ENCODE measurements around the gene LAMTOR3.

The LAMTOR3 gene, protein sequence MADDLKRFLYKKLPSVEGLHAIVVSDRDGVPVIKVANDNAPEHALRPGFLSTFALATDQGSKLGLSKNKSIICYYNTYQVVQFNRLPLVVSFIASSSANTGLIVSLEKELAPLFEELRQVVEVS

DNA sequence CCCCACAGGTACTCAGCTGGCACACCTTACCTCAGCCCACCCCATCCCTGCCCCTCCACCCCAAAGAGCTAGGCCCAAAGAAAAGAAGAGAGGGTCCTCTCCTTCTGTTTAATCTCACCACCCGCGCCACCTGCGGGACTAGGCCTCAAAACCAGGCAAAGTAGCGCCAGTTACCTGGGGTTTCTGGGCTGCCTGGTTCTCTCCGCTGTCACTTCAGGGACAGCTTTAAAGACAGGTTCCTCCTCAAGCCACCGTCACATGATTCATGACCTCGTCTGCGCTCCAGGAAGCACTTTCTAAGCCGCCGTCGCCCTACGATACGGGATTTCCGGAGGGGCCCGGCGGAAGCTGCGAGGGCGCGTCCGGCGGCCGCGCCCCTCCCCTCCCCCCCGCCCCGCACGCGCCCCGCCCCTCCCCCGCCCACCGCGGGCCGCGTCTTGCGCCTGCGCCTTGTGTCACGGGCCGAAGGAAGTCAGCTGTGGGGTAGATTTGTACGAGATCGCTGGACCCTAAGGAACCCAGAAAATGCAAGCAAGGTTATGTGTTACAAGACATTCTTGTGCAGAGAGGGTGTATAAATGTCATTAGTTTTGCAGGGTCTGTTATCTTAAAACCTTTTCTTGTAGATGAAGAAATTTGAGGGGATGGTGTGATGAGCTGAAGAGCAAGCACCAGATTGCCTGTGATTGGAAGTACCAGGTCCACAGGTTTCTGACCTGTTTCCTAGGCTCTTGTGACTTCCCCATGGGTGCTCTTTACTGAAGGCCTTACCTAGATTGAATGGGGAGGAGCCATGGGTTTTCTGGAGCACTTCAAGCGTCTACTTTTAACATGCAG lies at the start of gene LAMTOR3:
Gene LAMTOR3 (minus strand): TSS at position 267 of the 837 bp plus-strand sequence. CDS start 464 bp downstream, outside the sequence.
- DNase-seq (ENCODE audit: low read depth) = peak; percentile 91

DNA sequence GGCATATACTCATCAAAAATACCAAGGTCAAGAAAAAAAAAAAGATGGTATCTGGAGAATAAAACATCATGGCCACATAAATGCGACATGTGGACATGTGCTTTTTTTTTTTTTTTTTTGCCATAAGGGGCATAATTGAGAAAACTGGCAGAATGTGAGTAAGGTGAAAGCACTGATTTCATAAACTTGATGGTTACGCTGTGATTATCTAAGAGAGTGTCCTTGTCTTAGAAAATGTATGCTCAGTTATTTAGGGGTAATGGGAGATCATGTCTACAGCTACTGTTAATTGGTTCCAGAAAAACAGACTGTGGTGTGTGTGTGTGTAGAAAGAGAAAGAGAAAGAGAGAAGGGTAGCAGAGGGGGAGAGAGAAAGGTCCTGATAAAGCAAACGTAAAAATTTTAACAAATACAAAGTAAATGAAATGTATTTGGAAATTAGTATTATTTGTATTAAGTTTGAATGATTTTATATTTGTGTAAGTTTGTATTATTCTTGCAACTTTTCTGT lies 44.1 kb upstream of the LAMTOR3 start:
- no peak for DNase-seq (ENCODE audit: low read depth)

DNA sequence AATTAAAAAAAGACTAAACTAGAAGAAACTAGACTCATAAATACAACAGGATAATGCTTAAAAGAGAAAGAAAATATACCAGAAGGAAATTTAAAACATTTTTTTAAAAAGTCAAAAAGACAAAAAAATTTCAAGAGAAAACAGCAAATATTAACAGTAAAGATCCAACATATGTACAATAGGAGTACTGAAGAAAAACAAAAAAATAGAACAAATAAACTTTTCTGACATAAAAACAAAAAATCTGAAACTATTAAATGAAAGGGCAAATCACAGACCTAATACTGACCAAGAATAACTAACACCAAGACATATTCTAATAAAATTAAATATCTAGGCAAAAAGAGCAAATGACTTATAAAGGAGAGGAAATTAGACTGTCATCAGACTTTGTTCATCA lies 40.7 kb upstream of the LAMTOR3 start:
- peak; percentile 37 for DNase-seq (ENCODE audit: low read depth)

DNA sequence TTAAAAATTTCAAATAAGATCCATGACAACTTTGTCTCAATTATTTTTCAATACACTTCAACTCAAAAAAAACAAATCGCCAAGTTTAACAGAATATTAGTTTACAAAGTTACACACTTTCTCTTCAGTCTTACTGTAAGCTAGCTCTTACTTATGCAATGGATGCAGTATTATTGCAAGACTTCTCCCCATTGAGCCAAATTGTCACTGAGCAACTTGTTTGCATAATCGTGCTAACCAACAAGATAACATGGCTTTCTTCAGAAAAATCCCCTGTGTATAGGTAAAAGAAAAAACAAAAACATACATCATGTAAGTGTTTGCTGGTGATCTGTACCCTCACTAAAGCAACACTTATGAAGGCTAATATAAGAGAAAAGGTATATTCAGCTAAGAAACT lies 33.3 kb upstream of the LAMTOR3 start:
- DNase-seq (ENCODE audit: low read depth) = no peak

DNA sequence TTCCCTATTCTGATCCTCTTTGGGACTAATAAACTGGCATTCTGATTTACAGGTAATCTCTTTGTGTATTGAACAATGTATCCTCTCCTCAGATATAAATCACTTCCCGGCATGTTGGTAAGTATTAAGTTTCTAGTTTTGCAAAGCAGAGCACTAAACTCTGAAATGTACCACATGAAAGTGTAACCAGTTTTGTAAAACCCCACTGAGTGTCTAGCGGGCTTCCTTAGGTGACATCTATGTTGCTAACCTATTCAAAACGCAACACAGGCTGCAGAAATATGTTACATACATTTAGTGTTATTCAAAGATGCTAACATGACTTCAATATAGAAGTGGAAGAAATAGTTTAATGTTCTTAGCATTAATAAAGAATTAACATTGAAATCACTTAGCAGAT lies 26.9 kb upstream of the LAMTOR3 start:
- no peak for DNase-seq (ENCODE audit: low read depth)

DNA sequence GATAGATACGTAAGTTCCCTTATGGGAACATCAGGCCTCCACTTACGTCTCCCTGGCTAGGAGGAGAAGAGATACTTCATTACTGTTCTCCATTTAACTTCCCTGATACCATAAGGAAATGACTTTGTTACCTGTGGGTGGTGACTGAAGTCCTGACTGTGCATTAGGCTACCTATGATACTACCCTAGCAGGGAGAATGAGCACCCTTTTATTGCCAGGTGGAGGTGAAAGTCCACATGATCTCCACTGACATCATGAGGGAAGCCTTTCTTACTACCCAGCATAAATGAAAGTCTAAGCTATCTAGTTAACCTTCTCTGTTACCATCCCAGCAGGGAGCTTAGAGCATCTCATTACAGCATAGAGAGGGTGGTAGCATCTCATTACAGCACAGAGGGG lies 24.4 kb upstream of the LAMTOR3 start:
- DNase-seq (ENCODE audit: low read depth) = no peak

DNA sequence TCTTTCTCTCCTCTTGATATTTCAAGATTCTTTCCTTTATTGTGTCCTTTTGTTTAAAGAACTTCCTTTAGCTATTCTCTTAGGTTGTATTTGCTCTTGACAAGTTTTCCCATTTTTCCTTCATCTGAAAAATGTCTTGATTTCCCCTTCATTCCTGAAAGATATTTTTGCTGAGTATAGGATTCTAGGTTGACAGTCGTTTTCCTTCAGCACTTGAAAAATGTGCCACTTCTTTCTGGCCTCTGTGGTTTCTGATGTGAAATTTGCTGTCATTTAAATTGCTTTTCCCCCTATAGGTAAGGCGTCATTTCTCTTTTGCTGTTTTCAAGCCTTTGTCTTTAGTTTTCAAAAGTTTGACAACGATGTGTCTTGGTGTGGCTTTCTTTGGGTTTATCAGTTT lies 23.3 kb upstream of the LAMTOR3 start:
- no peak for DNase-seq (ENCODE audit: low read depth)

DNA sequence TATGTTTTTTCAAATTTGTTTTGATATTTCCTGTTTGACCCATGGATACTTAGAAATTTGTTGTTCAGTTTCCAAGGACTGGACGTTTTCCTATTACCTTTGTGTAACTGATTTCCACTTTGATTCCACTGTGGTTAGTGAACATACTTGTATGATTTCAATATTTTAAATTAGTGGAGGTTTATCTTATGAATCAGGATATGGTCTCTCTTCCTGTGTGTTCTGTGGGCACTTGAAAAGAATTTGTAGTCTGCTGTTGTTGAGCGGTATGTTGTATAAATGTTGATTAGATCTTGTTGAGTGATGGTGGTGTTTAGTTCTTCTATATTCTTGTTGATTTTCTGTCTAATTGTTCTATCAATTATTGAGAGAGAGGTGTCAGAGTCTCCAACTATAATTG lies 21.2 kb upstream of the LAMTOR3 start:
- peak; percentile 28 for DNase-seq (ENCODE audit: low read depth)

DNA sequence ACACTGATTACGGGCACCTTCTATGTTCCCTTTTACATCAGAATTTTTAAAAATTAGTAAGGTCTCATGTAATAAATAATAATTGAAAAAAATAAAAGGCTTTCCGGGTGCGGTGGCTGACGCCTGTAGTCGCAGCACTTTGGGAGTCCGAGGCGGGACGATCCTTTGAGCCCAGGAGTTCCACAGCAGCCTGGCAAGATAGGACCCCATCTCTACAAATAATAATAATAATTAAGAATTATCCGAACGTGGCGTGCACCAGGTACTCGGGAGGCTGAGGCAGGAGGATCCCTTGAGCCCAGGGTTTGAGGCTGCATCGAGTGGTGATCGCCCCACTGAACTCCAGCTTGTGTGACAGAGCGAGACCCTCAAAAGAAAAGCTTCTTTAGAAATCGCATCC lies 771 bp upstream of the LAMTOR3 start:
- DNase-seq (ENCODE audit: low read depth) = no peak

DNA sequence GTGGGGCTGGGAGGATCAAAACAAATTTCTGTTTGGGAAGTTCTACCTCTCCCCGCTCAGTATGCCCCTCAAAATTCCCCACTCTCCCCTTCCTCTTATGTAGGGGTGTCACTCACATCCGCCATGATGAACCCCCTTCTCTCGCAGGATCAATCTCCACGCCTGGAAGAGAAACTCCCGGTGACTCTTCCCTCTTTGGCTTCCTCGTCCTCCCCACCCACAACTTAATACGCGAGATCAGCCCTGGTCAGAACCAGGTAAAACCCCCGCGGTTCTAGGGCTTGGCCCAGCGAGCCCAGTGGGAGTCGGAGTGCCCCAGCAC lies 427 bp downstream of the LAMTOR3 start:
- DNase-seq (ENCODE audit: low read depth) = peak; percentile 22

DNA sequence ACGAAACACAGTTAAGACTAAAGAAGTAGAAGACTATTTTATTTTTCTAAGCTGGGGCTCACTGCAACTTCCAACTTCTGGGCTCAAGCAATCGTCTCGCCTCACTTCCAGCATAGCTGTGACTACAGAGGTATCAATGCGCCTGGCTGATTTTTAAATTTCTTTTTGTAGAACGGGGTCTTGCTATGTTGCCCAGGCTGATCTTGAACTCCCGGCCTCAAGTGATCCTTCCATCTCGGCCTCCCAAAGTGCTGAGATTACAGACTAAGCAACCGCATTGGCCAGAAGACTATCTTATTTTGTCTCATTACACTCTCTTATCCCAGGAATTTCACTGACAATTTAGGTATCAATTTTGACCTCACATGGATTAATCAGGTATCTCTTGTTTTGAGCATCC lies 1.2 kb downstream of the LAMTOR3 start:
- DNase-seq (ENCODE audit: low read depth) = no peak

DNA sequence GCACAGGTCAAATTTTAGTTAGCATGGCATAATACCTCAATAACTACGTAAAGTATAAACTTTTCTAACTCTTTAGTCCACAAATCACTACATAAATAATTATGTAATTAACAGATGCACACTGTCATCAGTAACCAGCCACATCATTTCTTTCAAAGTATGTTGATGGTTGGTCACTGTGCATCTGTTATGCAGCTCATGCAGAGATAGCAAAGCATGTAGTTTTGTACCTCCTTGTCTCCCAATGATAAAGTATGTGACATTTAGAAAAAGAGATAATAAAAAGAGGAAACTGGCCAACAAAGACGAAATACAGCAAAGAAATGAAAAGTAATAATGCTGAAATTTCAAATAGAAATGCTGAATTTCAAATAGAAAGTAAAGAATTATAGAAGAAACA lies 2.9 kb downstream of the LAMTOR3 start:
- DNase-seq (ENCODE audit: low read depth) = no peak

DNA sequence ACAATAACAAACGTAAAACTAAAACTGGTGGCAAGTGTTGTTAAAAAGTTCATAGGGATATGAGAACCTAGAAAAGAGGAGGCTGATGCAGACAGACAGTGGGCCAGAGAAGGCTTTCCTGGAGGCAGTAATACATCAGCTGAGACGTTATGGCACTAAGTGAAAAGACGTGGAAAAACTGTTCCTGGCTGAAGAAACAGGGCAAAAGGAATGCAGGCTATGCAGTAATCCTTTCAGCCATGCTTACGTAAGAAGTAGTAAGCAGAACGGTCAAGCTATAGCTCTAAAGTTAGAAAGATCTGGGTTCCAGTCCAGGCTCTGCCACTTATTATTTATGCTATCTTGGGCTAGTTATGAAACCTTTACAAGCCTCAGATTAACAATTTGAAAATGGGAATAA lies 6.4 kb downstream of the LAMTOR3 start:
- no peak for DNase-seq (ENCODE audit: low read depth)

DNA sequence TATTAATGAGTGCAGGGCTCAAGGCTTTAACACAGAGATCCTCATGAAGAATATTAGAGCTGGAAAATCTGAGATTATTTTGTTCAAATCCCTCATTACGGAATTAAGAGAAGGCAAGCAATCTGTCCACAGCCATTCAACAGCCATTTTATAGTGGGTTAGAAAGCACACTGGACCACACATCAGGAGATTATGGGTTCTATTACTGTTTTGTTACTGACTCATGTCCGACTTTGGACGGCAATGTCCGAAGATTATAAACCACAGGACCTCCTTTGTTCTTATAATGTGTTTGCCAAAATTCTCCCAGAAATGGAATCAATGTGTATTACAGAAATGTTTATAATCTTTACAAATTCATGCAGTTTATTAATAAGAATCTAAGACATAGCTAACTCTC lies 8.1 kb downstream of the LAMTOR3 start:
- DNase-seq (ENCODE audit: low read depth) = no peak

DNA sequence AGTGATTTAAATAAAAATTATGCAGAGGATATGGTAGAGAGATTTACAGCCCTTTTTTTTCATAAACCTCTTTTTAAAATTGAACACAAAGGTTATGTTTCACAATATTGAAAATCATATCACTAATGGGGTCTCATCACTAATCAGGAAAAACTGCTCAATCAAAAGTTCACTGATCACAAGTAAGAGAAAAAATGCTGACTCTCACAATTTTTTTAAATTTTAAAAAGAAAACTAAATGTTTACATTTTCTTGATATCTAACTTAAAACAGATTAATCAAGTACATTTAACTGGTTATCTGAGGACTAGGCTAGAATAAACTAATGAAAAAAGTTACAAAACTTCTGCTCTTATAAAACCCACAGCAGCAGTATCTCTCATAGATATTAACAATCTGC lies 8.5 kb downstream of the LAMTOR3 start:
- DNase-seq (ENCODE audit: low read depth) = no peak

DNA sequence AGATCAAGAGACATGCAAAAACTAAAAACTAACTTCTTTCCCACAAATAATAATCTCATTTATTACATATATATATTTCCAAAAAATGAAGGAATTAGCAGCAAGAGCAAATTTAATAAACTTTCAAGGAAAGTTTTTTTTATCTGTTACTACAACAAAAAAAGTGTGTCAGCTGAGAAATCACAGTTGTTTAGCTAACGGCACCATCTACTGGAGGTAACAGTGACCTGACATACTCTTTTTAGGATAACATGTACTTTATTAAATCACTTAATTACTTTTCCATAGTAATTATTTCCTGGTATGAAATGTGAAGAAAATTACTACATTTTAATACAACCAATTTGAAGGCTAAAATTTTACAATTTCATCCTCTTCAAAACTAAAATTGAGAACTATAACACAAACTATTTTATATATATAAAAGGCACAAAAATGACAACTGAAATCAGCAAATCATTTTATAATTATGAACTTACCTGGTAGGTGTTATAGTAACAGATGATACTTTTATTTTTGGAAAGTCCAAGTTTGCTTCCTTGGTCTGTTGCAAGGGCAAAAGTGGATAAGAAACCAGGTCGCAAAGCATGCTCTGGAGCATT lies 9.1 kb downstream of the LAMTOR3 start:
- DNase-seq (ENCODE audit: low read depth) = peak; percentile 46

DNA sequence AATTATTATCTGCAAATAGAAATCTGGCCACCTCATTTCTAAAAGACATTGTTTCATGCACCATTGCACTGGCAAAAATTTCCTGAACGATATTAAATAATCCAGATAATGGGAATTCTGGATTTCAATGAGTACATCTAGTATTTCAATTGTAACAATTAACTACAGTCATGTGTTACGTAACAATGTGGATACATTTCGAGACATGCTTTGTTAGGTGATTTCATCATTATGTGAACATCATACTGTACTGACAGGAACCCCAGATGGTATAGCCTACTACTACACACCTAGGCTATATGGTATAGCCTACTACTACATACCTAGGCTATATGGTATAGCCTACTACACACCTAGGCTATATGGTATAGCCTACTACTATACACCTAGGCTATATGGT lies 14.8 kb downstream of the LAMTOR3 start:
- no peak for DNase-seq (ENCODE audit: low read depth)

DNA sequence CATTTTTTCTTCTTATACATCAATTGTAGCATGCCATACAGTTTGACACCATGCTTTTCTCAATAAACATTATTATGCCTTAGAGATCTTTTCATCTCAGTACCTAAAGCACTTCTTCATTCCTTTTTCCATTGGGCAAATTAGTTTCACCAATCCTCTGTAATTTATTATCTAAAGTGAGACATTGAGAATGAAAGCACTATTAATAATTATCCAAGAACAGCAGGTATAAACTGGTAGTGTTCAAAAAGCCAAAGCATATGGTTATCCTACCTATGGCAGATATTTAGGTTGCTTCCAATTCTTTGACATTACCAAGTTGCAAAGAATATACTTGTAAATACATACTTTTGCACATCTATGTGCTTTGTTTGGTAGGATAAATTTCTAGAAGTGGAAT lies 15.6 kb downstream of the LAMTOR3 start:
- DNase-seq (ENCODE audit: low read depth) = no peak

DNA sequence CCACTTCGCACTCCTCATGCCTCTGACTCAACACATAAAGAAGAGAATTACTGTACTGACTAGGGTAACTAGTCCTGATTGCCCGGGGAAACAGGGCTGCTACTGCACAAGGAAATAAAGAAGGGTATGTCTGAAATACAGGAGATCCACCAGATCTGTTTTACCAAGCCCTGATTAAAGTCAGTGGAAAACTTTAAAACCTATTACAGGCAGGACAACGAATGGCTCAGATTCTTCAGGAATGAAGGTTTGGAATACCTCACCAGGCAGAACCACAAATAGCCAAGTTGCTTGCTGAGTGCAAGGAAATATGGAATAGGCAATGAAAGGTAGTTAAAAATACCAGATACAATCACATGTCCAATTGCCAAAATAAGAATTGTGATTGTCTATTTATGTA lies 17.3 kb downstream of the LAMTOR3 start:
- DNase-seq (ENCODE audit: low read depth) = no peak

DNA sequence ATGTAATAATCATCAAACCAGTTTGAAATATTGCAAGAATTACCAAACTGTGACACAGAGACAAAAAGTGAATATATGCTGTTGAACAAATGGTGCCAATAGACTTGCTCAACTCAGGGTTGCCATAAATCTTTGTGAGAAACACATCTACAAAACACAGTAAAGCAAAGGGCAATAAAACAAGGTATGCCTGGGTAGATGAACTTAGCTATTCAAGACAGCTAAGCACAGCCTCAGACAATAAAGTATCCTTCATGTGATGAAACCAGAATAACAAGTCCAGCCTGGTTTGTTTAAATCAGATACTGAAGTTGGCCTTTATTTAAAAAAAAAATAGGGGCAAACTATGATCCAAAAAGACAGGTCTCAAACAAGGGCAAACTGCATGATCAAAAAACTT lies 19.2 kb downstream of the LAMTOR3 start:
- no peak for DNase-seq (ENCODE audit: low read depth)

DNA sequence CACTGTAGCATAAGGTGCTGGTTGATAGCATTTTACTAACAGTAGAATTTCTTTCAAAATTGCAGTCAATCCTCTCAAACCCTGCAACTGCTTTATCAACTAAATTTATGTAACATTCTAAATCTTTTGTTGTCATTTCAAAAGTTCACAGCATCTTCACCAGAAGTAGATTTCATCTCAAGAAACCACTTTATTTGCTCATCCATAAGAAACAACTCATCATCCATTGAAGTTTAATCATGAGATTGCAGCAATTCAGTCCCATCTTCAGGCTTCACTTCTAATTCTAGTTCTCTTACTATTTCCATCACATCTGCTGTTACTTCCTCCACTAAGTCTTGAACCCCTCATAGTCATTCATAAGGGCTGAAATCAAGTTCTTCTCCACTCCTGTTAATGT lies 21.7 kb downstream of the LAMTOR3 start:
- no peak for DNase-seq (ENCODE audit: low read depth)

DNA sequence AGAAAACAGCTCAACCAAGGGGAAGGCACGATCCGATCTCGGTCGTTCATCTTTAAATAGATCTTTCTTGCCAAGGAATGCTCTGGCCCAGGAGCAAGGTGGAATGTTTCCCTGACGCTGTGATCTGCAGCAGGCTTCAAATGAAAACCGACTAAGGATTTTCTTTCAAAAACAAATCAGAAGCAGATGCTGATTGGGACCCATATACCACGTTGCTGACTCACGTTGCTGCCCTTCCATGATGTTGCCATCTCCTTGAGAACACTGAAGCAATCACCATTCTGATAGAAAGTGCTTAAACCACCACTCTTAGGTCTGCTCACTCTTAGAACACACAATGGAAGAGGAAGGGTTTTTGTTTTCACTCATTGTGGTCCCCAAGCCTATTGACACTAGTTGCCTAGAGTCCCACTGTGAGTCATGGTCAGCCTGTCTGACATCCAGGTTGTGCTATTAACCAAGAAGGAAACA lies 26.1 kb downstream of the LAMTOR3 start:
- peak; percentile 33 for DNase-seq (ENCODE audit: low read depth)

DNA sequence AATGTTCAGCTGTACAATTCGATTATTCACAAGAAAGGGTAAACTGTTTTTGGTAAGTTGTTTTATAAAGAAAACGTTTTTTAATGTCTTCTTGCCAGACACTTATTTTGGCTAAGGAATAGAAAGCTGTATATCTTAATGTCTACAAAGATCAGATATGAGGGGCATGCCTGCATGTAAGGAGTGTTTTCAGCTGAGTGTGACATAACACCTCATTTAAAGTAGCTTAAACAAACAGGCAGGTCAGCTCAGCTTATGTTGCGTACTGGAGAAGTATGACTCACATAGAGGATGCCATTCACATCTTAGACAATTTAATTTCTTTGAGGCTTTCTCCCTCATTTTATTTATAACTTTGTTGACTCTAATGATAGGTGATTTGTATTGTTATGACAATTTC lies 30.4 kb downstream of the LAMTOR3 start:
- DNase-seq (ENCODE audit: low read depth) = peak; percentile 36
